Activated CD8-positive, alpha-beta memory T cell treated with anti-CD3 and anti-CD28 coated beads, Interleukin-2, amount 50 U/mL, for 4 hours (primary cell): ENCODE data around the gene TMEM126A.

Source experiments
- DNase-seq: peaks from one replicate; pipeline ENCODE4 v3.0.0-alpha.2; 2020

The TMEM126A gene

DNA sequence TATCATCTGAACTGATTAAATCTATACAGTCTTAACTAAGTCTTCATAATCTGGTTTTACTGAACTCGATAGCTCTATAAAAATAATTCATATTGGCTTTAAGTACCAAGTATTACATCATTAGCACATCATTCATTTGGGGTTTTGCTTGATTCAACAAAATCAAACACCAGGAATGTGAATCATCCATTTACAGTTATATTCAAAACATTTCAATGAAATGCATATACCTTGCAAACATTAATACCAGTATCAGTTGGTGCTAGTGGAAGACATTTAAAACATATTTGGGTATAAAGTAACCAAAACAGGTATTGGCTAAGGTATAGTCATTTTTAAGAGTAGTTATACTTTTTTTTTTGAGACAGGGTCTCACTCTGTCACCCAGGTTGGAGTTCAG lies 50.4 kb downstream of the TMEM126A start:
- DNase-seq = no peak

DNA sequence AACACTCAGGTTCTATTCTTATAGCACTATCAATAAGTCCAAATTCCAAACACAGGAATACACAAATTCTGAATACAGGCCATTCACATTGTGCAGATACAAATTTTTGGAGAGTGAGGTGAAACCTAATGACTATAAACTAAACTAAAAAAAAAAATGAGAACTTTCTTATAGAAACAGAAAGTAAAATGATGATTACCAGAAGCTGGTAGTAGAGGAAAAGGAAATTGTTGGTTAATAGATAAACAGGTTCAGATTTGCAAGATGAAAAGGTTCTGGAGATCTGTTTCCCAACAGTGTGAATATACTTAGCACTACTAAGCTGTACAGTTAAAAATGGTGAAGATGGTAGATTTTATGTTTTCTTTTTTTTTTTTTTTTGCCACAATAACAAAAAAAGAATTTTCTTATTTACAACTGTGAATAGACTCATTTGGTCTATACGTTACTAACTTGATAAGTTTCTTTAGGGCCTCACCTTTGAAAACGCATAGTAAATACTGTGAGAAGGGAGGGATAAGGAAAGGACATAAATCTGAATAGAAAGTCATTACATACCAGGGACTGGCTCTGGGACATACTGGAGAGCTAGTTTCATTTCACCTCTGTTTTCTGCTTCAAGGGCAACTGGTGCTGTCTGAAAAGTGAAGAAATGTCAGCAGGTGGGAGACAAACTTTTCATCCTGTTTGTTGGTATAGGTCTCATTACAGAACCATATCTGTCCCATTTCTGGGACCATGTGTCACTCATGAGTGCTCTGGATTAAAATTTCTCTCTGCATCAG lies 52.4 kb downstream of the TMEM126A start:
- no peak for DNase-seq

DNA sequence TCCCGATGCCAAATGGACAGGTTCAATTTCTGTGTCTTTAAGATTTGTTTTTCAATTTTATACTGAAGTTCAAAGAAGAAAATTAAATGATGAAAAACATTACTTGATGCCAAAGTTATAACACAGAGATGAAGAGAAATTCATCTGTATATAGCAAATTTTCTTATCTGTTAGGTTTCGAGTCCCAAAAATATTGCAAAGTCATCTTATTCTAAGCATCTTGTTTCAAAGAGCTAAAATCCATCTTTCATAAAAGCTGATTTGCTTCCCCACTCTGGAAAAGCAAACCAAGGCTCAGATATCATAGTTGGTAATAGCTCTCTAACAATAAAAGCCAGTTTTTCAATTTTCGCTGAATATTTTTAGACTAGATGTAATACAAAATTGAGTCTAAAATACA lies 57.2 kb downstream of the TMEM126A start:
- DNase-seq = no peak

DNA sequence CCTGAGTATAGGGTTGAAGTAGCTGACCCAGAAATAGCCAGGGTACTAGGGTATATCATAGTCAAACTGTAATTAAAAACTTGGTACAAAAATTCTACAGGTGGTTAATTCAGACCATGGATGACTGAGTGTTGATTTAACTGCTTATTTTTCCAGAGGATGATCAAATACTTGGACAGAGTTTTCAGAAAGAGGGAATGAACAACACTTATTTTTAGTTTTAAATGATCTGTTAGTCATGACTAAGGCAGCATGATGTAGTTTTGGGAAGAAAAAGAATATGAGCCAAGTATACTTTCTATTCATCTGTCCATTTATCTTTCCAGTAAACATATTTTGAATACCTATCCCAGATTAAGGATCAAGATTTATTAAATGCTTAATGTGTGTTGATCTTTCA lies 58.0 kb downstream of the TMEM126A start:
- DNase-seq = no peak
